Neural progenitor cell (in vitro differentiated cells): Measurements from ENCODE around the gene PSMG4. TPM values are rescaled to one million over a fixed set of nuclear protein-coding genes. Genes with fewer than 3 reads are reported as not detected.
A peak's percentile ranks its signal among the peaks of the same experiment; 100 is the strongest.

Experiments used
- DNase-seq: peaks from one replicate; pipeline ENCODE4 v3.0.0-alpha.2; 2016; ENCODE audit warnings: low spot score
- H2AFZ ChIP-seq: fragments of 200-600 bp; sonication (generic); replicated peaks from 2 replicates; pipeline ENCODE4 v1.6.1; 2016; ENCODE audit warnings: antibody characterized with exemption
- H3F3A ChIP-seq: fragments of 200-600 bp; sonication (generic); 2 replicates; pipeline ENCODE4 v1.6.1; 2016; ENCODE audit warnings: antibody characterized with exemption, low read depth
- H3K27ac ChIP-seq: fragments of 200-600 bp; sonication (generic); 2 replicates; pipeline ENCODE4 v1.5.1; 2016; ENCODE audit warnings: mild to moderate bottlenecking
- H3K27me3 ChIP-seq: fragments of 200-600 bp; sonication (generic); 2 replicates; pipeline ENCODE4 v1.6.1; 2016; ENCODE audit warnings: mild to moderate bottlenecking, moderate library complexity
- H3K36me3 ChIP-seq: fragments of 200-600 bp; sonication (generic); 2 replicates; pipeline ENCODE4 v1.5.1; 2016
- H3K4me1 ChIP-seq: fragments of 200-600 bp; sonication (generic); 2 replicates; pipeline ENCODE4 v1.6.1; 2016; ENCODE audit warnings: mixed run types
- H3K4me2 ChIP-seq: fragments of 200-600 bp; sonication (generic); 2 replicates; pipeline ENCODE4 v1.6.1; 2016
- H3K4me3 ChIP-seq: fragments of 200-600 bp; sonication (generic); 2 replicates; pipeline ENCODE4 v1.5.1; 2016
- H3K79me2 ChIP-seq: fragments of 200-600 bp; sonication (generic); 2 replicates; pipeline ENCODE4 v1.6.1; 2016; ENCODE audit warnings: low read depth
- H3K9ac ChIP-seq: fragments of 200-600 bp; sonication (generic); 2 replicates; pipeline ENCODE4 v1.6.1; 2016
- H3K9me3 ChIP-seq: fragments of 200-600 bp; sonication (generic); 2 replicates; pipeline ENCODE4 v1.5.1; 2016; ENCODE audit warnings: low read depth
- H4K20me1 ChIP-seq: fragments of 200-600 bp; sonication (generic); 2 replicates; pipeline ENCODE4 v1.6.1; 2016; ENCODE audit warnings: low read depth
- H3K27ac Mint-ChIP-seq: 3 replicates; pipeline ENCODE4 v1.8.0; 2021; ENCODE audit warnings: mixed read lengths
- H3K27me3 Mint-ChIP-seq: 2 replicates; pipeline ENCODE4 v1.8.0; 2022; ENCODE audit warnings: low read depth, mild to moderate bottlenecking, inconsistent platforms, moderate library complexity, mixed read lengths; ENCODE audit not compliant: insufficient read depth
- H3K36me3 Mint-ChIP-seq: 3 replicates; pipeline ENCODE4 v1.8.0; 2021; ENCODE audit warnings: mixed read lengths
- H3K4me1 Mint-ChIP-seq: 3 replicates; pipeline ENCODE4 v1.8.0; 2021; ENCODE audit warnings: mixed read lengths
- H3K4me3 Mint-ChIP-seq: 3 replicates; pipeline ENCODE4 v1.8.0; 2021; ENCODE audit warnings: mild to moderate bottlenecking, moderate library complexity, mixed read lengths
- H3K9me3 Mint-ChIP-seq: 3 replicates; pipeline ENCODE4 v1.8.0; 2020; ENCODE audit warnings: mixed read lengths
- EZH2 ChIP-seq: fragments of 200-600 bp; sonication (generic); IDR thresholded peaks from 2 replicates; pipeline ENCODE4 v1.6.1; 2017; ENCODE audit warnings: antibody characterized with exemption, mild to moderate bottlenecking, moderate library complexity
- EZH2phosphoT487 ChIP-seq: fragments of 200-600 bp; sonication (generic); IDR thresholded peaks from 2 replicates; pipeline ENCODE4 v1.6.1; 2017; ENCODE audit warnings: antibody characterized with exemption
- total RNA-seq: library from RNA; depleted of rRNA; stranded (reverse); fragments of >200 nt; gene quantifications from 2 replicates; pipeline ENCODE4 v1.2.3, GENCODE V29; 2015; ENCODE audit warnings: low replicate concordance
- TF ChIP-seq, protein P1 (sequence below): fragments of 200-600 bp; sonication (generic); IDR thresholded peaks from 2 replicates; pipeline ENCODE4 v1.5.1; 2017; ENCODE audit warnings: antibody characterized with exemption, mild to moderate bottlenecking

The PSMG4 gene
- total RNA-seq, 1 donor from 2014 or later, result 15.2 TPM

DNA sequence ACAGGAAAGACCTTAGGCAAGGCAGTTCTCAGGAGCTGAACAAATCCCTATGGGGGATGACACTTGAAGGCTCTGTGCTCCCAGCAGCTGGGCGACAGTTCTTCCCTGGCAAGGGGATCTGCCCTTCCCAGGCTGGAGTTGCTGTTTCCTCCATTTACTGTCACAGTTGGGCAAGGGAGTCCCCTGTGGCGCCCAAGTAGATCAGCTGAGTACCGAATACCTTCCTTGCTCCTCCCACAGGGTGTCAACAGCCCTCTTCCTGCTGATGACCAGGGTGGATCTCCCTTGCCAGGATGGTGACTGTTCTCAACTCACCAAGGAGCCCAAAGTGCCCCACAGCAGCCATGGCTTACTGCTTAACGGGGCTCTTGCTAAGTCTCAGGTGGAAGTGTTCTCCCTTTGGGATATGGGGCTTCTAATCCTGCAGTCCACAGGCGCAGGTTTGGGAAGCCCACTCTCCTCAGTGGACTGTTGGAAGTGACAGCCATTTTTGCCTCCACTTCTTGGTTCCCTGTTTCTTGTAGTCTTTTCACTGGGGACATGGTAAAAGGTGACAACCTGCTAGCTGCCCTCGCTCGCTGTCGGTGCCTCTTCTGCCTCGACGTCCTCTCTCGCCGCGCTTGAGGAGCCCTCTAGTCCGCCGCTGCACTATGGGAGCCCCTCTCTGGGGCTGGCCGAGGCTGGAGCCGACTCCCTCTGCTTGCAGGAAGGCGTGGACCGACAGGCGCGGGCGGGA lies 5.7 kb upstream of the PSMG4 start:
- Histone ChIP-seq H3K79me2 (no peaks in the 10 kb centered on the region), H3K27ac (no peak overlapping the region), H3K4me3 (no peak overlapping the region), H3K9me3 (no peaks in the 10 kb centered on the region), H3K9ac (no peak overlapping the region), H3K27me3 (peaks cover 10% of the 10 kb centered on the region), H2AFZ (no peak overlapping the region), H3F3A (peaks cover 16% of the 10 kb centered on the region), H3K36me3 (no peaks in the 10 kb centered on the region), H4K20me1 (no peaks in the 10 kb centered on the region), H3K4me2 (no peak overlapping the region), H3K4me1 (peaks cover 30% of the 10 kb centered on the region)
- H3K36me3 Mint-ChIP-seq, result peaks cover 21% of the 10 kb centered on the region
- TF ChIP-seq, protein P1, sequence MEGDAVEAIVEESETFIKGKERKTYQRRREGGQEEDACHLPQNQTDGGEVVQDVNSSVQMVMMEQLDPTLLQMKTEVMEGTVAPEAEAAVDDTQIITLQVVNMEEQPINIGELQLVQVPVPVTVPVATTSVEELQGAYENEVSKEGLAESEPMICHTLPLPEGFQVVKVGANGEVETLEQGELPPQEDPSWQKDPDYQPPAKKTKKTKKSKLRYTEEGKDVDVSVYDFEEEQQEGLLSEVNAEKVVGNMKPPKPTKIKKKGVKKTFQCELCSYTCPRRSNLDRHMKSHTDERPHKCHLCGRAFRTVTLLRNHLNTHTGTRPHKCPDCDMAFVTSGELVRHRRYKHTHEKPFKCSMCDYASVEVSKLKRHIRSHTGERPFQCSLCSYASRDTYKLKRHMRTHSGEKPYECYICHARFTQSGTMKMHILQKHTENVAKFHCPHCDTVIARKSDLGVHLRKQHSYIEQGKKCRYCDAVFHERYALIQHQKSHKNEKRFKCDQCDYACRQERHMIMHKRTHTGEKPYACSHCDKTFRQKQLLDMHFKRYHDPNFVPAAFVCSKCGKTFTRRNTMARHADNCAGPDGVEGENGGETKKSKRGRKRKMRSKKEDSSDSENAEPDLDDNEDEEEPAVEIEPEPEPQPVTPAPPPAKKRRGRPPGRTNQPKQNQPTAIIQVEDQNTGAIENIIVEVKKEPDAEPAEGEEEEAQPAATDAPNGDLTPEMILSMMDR, result no peak
- TF ChIP-seq EZH2phosphoT487, result no peak
- H3K27ac Mint-ChIP-seq, result no peak overlapping the region
- peaks cover 5% of the 10 kb centered on the region for H3K9me3 Mint-ChIP-seq
- H3K4me3 Mint-ChIP-seq, result no peak overlapping the region
- DNase-seq, result no peak
- peaks cover 14% of the 10 kb centered on the region for H3K27me3 Mint-ChIP-seq
- peaks cover 46% of the 10 kb centered on the region for H3K4me1 Mint-ChIP-seq

DNA sequence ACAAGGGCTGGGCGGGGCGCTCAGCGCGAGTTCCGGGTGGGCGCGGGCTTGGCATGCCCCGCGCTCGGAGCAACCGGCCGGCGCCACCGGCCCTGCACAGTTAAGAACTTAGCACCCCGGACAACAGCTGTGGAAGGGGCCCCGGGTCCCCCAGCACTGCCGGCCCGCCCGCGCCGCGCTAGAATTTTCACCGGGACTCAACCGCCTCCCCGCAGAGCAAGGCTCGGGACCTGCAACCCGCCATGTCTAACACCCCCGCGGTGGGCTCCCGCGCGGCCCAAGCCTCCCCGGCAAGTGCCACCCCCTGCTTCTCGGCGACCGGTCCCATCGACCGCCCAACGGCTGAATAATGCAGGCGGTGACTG lies 5.2 kb upstream of the PSMG4 start:
- Histone ChIP-seq H3F3A (peaks cover 16% of the 10 kb centered on the region), H3K27me3 (peaks cover 14% of the 10 kb centered on the region)
- peaks cover 14% of the 10 kb centered on the region for H3K27me3 Mint-ChIP-seq

DNA sequence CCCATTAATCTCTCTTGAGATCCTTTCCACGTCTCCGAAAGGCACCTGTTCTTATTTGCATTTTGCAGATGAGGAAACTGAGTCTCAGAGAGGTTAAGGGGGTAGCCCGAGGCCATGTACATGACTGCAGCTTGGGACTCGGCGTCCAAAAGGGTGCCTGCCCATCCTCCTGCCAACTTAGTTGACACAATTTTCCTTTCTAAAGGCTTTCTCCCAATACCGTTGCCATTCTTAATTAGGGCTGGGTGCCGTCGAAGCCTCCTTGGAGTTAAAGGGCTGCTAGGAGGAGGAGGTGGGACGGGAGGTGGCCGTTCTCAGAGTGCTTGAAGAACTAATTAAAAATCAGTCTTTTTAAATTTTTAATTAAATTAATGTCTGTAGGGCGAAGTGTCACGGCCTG lies 546 bp upstream of the PSMG4 start:
- no peak overlapping the region for H2AFZ ChIP-seq
- peaks cover 14% of the 10 kb centered on the region for H3K27me3 ChIP-seq
- H3K79me2 ChIP-seq, result peaks cover 43% of the 10 kb centered on the region
- Mint-ChIP-seq H3K9me3 (peaks cover 5% of the 10 kb centered on the region), H3K4me3 (peak overlapping the region; percentile 82), H3K27me3 (peaks cover 9% of the 10 kb centered on the region), H3K36me3 (peaks cover 15% of the 10 kb centered on the region), H3K27ac (no peak overlapping the region), H3K4me1 (peaks cover 33% of the 10 kb centered on the region)
- H3K4me2 ChIP-seq, result peak overlapping the region; percentile 82
- H3K27ac ChIP-seq, result no peak overlapping the region
- peaks cover 37% of the 10 kb centered on the region for H4K20me1 ChIP-seq
- no peaks in the 10 kb centered on the region for H3K9me3 ChIP-seq
- H3F3A ChIP-seq, result no peaks in the 10 kb centered on the region
- no peak for DNase-seq
- peak overlapping the region; percentile 65 for H3K4me3 ChIP-seq
- no peaks in the 10 kb centered on the region for H3K36me3 ChIP-seq
- no peak overlapping the region for H3K9ac ChIP-seq
- TF ChIP-seq, protein P1, result no peak
- TF ChIP-seq EZH2 (no peak), EZH2phosphoT487 (no peak)
- H3K4me1 ChIP-seq, result peaks cover 12% of the 10 kb centered on the region

More for the DNA sequence above, 5.2 kb upstream of the PSMG4 start:
- TF ChIP-seq EZH2 (no peak), EZH2phosphoT487 (no peak)
- TF ChIP-seq, protein P1, result no peak
- no peaks in the 10 kb centered on the region for H3K79me2 ChIP-seq
- no peak for DNase-seq
- H3K9me3 ChIP-seq, result no peaks in the 10 kb centered on the region
- no peak overlapping the region for H3K4me2 ChIP-seq
- no peaks in the 10 kb centered on the region for H3K36me3 ChIP-seq
- no peaks in the 10 kb centered on the region for H4K20me1 ChIP-seq
- peaks cover 41% of the 10 kb centered on the region for H3K4me1 Mint-ChIP-seq
- H2AFZ ChIP-seq, result no peak overlapping the region
- no peak overlapping the region for H3K27ac ChIP-seq
- H3K4me3 Mint-ChIP-seq, result no peak overlapping the region
- H3K27ac Mint-ChIP-seq, result no peak overlapping the region
- peaks cover 21% of the 10 kb centered on the region for H3K36me3 Mint-ChIP-seq
- H3K9me3 Mint-ChIP-seq, result peaks cover 5% of the 10 kb centered on the region
- H3K4me1 ChIP-seq, result peaks cover 24% of the 10 kb centered on the region
- H3K4me3 ChIP-seq, result no peak overlapping the region
- H3K9ac ChIP-seq, result no peak overlapping the region
